ENCODE results near the gene PRSS33. TPM values are rescaled to one million over a fixed set of nuclear protein-coding genes. Genes with fewer than 3 reads are reported as not detected.

The PRSS33 gene
- polyA plus RNA-seq, 1 experiment = not detected

GRCh38 chr16:2791174-2791573 lies 3.8 kb upstream of the PRSS33 start:
- Histone ChIP-seq H3K4me3 (ENCODE audit: low read depth, low read length) (no peak overlapping the region), H3K27ac (ENCODE audit: low read depth, low read length) (no peak overlapping the region), H3K27me3 (ENCODE audit: control insufficient read depth, insufficient read depth, low read length) (peaks cover 40% of the 10 kb centered on the region), H3K9me3 (ENCODE audit: control insufficient read depth, insufficient read depth, low read length) (no peaks in the 10 kb centered on the region)
- ChIA-PET POLR2A (no interaction called here), CTCF (no interaction called here)
- TF ChIP-seq, protein P1, sequence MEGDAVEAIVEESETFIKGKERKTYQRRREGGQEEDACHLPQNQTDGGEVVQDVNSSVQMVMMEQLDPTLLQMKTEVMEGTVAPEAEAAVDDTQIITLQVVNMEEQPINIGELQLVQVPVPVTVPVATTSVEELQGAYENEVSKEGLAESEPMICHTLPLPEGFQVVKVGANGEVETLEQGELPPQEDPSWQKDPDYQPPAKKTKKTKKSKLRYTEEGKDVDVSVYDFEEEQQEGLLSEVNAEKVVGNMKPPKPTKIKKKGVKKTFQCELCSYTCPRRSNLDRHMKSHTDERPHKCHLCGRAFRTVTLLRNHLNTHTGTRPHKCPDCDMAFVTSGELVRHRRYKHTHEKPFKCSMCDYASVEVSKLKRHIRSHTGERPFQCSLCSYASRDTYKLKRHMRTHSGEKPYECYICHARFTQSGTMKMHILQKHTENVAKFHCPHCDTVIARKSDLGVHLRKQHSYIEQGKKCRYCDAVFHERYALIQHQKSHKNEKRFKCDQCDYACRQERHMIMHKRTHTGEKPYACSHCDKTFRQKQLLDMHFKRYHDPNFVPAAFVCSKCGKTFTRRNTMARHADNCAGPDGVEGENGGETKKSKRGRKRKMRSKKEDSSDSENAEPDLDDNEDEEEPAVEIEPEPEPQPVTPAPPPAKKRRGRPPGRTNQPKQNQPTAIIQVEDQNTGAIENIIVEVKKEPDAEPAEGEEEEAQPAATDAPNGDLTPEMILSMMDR (IDR thresholded peaks at IDR 0.05; ENCODE audit: low read depth, low read length) = no peak
- DNase-seq (ENCODE audit: low read depth, low spot score) = no peak

GRCh38 chr16:2790631-2791030 lies 3.3 kb upstream of the PRSS33 start:
- DNase-seq (ENCODE audit: low read depth, low spot score) = no peak
- POLR2A ChIA-PET = no interaction called here
- Histone ChIP-seq H3K27ac (ENCODE audit: low read depth, low read length) (no peak overlapping the region), H3K27me3 (ENCODE audit: control insufficient read depth, insufficient read depth, low read length) (peaks cover 40% of the 10 kb centered on the region), H3K9me3 (ENCODE audit: control insufficient read depth, insufficient read depth, low read length) (no peaks in the 10 kb centered on the region; the same call in 1 of the 2 replicates), H3K4me3 (ENCODE audit: low read depth, low read length) (no peak overlapping the region)
- CTCF ChIA-PET = no interaction called here
- TF ChIP-seq, protein P1 (IDR thresholded peaks at IDR 0.05; ENCODE audit: low read depth, low read length) = no peak

GRCh38 chr16:2787961-2788360 lies 601 bp upstream of the PRSS33 start:
- Histone ChIP-seq H3K4me3 (ENCODE audit: low read depth, low read length) (no peak overlapping the region), H3K27ac (ENCODE audit: low read depth, low read length) (no peak overlapping the region), H3K27me3 (ENCODE audit: control insufficient read depth, insufficient read depth, low read length) (peaks cover 58% of the 10 kb centered on the region), H3K9me3 (ENCODE audit: control insufficient read depth, insufficient read depth, low read length) (no peaks in the 10 kb centered on the region; the same call in 1 of the 2 replicates)
- TF ChIP-seq, protein P1 (IDR thresholded peaks at IDR 0.05; ENCODE audit: low read depth, low read length) = no peak
- POLR2A ChIA-PET = no interaction called here
- DNase-seq (ENCODE audit: low read depth, low spot score) = no peak
- CTCF ChIA-PET = no interaction called here

- TF ChIP-seq, protein P1 (IDR thresholded peaks at IDR 0.05; ENCODE audit: low read depth, low read length) = no peak
- ChIA-PET CTCF (no interaction called here), POLR2A (no interaction called here)
- Histone ChIP-seq H3K9me3 (ENCODE audit: control insufficient read depth, insufficient read depth, low read length) (no peaks in the 10 kb centered on the region; the same call in 1 of the 2 replicates), H3K27me3 (ENCODE audit: control insufficient read depth, insufficient read depth, low read length) (peaks cover 56% of the 10 kb centered on the region), H3K27ac (ENCODE audit: low read depth, low read length) (no peak overlapping the region), H3K4me3 (ENCODE audit: low read depth, low read length) (no peak overlapping the region)
- no peak for DNase-seq (ENCODE audit: low read depth, low spot score)
Observed at GRCh38 chr16:2786826-2787151, 571 bp downstream of the PRSS33 start.

DNA sequence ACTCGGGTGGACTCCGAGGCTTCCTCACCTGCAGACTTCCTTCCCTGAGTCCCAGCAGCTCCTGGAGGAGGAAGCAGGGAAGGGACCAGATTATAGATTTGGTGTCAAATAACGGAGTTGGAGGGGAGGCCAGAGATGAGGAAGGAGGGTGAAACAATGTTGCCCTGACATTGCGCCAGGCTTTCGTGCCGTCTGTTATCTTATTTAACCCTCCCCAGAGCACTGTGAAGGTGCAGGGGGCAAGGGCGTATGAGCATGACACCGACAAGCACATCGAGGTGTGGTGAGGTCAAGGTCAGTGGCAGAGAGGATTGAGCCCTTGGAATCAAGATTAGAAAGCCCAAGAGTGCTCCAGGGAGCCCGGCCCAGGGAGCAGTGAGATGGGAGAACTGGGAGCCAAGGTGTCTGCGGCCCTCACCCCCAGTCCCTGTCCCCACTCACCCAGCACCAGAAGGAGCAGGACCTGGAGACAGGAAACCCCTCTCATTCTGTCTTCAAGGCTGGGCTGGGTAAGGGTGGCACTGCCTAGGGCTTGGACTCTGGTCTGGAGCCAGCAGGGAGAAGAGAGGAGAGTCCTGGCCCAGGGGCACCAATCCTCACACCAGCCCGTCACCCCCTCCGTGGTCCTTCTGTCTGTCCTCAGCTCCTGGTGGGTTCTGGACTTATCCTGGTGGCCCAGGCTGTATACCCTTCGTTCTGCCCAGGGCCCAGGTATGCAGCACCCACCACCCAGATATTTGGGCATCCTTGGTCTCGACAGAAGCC lies 1.1 kb downstream of the PRSS33 start:
- POLR2A ChIA-PET = no interaction called here
- no peak for DNase-seq (ENCODE audit: low read depth, low spot score)
- peaks cover 56% of the 10 kb centered on the region for H3K27me3 ChIP-seq (ENCODE audit: control insufficient read depth, insufficient read depth, low read length)

More for the DNA sequence above, 1.1 kb downstream of the PRSS33 start:
- no peak overlapping the region for H3K27ac ChIP-seq (ENCODE audit: low read depth, low read length)
- H3K9me3 ChIP-seq (ENCODE audit: control insufficient read depth, insufficient read depth, low read length) = no peaks in the 10 kb centered on the region; the same call in 1 of the 2 replicates
- CTCF ChIA-PET = no interaction called here
- H3K4me3 ChIP-seq (ENCODE audit: low read depth, low read length) = no peak overlapping the region
- TF ChIP-seq, protein P1 (IDR thresholded peaks at IDR 0.05; ENCODE audit: low read depth, low read length) = no peak
